CD4-positive, alpha-beta T cell treated with Interleukin-21 for 1 hour (primary cell): Measurements from ENCODE around the gene KPNA2.
"Not testable (repeated sequence)": the region's sequence is repeated elsewhere in the genome, so short reads cannot be mapped to it uniquely, and the experiment has no call there.

Experiments
- DNase-seq: peaks from one replicate; pipeline ENCODE4 v3.0.0-alpha.2; 2020

Gene KPNA2

DNA sequence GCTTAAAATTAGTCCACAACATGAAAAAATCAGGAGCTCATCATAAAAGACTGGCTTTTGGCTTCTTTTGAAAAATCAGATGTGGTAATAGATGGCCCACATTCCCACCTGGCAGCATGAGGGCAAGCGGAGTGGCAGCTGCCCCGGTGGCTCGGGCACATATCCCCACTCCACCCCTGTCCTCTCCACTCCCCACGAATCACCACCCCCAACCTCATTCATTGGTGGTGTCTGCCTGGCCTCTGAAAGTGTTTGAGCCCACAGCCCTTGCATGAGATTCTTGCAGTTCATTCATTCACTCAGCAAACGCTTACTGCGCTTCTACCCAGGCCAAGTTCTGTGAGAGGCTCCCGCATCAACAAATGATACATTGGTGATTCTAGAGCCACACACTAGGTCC, 29.8 kb downstream of the KPNA2 start:
- not testable (repeated sequence) for DNase-seq

DNA sequence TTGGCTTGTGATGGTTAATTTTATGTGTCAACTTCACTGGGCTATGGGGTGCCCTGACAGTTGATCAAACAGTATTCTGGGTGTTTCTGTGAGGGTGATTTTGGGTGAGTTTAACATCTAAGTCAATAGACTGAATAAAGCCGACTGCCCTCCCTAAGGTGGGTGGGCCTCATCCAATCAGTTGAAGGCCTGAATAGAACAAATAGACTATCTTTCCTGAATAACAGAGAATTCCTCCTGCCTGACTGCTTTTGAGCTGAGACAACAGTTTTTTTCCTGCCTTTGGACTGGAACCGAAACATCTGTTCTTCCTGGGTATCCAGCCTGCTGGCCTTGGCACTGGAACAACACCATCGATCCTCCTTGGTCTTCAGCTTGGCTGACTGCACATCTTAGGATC, 33.0 kb downstream of the KPNA2 start:
- not testable (repeated sequence) for DNase-seq

DNA sequence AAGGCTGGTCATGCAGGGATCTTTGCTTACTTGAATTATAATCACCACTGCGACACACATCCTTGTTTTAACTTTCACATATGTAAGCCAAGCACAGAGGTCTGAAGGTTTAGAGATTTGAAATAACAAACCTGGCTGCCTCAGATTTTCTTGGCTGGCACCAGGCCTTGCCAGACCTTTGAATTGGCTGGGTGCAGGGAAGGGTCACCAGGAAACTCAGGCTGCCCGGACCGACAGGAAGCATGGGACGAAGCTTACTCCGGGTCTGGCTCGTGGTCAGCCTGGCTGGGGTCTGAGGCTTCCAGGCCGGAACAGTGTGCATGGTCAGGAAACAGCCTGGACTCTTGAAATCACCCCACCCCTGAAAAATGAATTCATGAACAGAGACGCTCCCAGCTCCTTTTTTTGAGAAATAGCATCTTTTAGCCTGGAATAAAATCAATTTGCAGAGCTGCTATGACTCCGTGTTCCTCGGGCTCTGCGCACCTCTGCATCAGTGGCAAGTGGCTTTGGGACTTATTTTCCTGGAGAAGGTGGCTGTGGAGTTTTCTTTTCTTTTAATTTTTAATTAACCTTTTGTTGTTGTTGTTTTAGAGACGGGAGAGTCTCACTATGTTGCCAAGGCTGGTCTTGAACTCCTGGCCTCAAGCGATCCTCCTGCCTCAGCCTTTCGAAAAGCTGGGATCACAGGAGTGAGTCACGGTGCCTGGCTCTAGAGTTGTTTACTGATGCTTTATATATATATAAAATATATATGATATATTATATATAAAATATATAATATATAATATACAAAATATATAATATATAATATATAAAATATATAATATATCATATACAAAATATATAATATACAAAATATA, 35.3 kb downstream of the KPNA2 start:
- not testable (repeated sequence) for DNase-seq

DNA sequence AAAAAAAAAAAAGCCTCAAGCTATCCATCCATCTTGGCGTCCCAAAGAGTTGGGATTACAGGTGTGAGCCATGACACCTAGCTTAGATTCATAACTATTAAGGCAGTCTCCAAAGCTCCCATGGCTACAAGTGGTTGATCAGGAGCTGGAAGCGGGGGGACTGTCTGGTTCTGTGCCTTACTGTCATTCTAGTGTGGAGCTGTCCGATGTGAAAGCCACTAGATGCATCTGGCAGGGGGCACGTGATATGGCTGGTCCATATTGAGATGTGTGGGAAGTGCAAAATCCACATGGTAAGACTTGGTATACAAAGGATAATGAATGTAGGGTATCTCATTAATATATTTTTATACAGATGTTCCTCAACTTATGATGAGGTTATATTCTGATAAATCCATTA, 38.7 kb downstream of the KPNA2 start:
- no peak for DNase-seq

- DNase-seq: not testable (repeated sequence)
Observed at GRCh38 chr17:68075953-68076607, 40.5 kb downstream of the KPNA2 start.

- DNase-seq: not testable (repeated sequence)
Observed at GRCh38 chr17:68077498-68077897, 42.0 kb downstream of the KPNA2 start.

DNA sequence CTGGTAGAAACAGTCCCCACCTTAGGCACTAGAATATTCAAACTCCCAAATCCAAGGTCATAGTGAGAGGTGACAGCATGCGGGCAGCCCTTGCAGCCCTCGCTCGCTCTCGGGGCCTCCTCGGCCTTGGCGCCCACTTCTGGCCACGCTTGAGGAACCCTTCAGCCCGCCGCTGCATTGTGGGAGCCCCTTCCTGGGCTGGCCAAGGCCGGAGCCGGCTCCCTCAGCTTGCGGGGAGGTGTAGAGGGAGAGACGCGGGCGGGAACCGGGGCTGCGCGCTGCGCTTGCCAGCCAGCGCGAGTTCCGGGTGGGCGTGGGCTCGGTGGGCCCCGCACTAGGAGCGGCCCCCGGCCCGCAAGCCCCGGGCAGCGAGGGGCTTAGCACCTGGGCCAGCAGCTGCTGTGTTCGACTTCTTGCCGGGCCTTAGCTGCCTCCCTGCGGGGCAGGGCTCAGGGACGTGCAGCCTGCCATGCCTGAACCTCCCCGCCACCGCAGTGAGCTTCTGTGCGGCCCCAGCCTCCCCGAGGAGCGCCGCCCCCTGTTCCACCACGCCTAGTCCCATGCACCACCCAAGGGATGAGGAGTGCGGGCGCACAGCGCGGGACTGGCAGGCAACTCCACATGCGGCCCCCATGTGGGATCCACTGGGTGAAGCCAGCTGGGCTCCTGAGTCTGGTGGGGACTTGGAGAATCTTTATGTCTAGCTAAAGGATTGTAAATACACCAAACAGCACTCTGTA, 45.0 kb downstream of the KPNA2 start:
- no peak for DNase-seq

DNA sequence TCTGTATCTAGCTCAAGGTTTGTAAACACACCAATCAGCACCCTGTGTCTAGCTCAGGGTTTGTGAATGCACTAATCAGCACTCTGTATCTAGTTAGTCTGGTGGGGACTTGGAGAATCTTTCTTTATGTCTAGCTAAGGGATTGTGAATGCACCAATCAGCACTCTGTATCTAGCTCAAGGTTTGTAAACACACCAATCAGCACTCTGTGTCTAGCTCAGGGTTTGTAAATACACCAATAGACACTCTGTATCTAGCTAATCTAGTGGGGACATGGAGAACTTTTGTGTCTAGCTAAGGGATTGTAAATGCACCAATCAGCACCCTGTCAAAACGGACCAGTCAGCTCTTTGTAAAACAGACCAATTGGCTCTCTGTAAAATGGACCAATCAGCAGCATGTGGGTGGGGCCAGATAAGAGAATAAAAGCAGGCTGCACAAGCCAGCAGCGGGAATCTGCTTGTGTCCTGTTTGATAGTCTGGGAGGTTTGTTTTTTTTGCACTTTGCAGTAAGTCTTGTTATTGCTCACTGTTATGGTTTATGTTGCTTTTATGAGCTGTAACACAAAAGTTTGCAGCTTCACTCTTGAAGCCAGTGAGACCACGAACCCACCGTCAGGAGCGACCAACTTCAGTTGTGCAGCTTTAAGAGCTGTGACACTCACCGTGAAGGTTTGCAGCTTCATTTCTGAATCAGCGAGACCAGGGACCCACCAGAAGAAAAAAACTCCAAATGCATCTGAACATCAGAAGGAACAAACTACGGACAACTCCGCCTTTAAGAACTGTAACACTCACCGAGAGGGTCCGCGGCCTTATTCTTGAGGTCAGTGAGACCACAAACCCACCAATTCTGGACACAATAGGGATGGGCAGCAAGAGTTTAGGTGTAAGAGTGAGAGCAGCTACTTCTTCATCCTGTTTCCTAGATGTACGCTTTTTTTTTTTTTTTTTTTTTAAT, 46.0 kb downstream of the KPNA2 start:
- DNase-seq: not testable (repeated sequence)

DNA sequence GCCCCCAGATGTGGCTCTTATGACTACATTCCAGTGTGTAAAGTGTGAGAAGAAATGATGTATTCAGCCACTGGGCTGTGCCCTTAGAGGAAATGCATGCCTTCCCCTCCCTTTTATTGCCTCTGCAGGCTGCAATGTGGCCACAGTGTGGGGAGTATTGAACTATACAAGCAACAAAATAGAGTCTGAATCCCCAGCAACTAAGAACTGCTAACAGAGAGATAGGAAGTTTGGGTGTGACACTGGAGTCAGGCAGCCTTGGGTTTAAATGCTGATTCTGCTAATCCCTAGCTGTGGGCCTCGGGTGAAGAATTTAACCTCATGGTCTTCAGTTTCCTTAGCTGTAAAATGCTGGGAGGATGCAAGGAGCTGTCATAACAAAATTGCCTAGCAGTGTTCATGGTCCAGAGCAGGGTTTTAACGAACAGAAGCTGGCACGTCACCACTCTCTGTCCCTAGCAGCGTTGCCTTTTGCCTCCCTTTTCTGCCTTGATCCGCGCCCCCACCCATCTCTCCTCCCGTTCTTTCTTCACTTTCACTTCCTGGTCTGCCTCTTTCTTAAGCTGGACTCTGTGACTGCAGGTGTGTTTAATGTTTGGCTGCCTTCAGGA, 50.3 kb downstream of the KPNA2 start:
- peak; percentile 17 for DNase-seq

GRCh38 chr17:68086666-68087065, 51.1 kb downstream of the KPNA2 start:
- peak; percentile 5 for DNase-seq

DNA sequence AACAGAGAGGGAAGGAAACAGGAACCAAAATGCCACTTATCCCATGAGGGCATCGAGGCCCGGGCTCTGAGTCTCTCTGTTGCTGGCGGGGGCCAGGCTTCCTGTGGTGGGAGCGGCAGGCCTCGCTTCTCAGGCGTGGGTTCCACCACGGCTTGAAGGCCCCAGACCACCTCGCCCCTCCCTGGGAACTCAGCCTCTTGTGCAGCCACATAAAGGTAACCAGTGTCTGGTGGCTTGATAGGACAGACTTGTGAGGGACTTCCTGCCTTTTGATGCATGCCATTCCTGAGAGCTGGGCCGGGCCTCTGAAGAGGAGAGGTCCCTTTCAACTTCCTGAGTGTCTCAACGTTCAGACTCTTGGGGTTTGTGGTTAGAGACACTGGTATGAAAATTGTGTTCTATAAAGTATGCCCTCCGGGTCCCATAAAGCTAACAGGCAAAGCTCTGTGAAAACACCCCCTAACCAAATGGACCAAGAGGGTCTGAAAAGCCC, 51.6 kb downstream of the KPNA2 start:
- DNase-seq: peak; percentile 40

DNA sequence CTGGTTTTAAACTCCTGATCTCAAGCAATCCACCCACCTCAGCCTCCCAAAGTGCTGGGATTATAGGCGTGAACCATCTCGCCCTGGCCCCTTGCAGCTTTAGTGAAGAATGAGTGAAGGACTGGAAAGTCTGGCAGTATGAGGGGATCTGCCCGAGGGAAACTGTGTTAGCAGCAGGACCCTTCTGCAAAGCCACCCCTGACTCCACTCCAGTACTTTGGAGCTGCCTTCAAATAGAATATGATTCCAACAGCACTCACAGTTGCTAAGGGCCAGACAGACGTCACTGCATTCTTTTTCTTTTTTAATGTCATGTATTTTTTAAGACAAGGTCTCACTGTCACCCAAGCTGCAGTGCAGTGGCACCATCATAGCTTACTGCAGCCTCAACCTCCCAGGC, 52.3 kb downstream of the KPNA2 start:
- no peak for DNase-seq

- DNase-seq: no peak
Observed at GRCh38 chr17:68089881-68090280, 54.3 kb downstream of the KPNA2 start.

DNA sequence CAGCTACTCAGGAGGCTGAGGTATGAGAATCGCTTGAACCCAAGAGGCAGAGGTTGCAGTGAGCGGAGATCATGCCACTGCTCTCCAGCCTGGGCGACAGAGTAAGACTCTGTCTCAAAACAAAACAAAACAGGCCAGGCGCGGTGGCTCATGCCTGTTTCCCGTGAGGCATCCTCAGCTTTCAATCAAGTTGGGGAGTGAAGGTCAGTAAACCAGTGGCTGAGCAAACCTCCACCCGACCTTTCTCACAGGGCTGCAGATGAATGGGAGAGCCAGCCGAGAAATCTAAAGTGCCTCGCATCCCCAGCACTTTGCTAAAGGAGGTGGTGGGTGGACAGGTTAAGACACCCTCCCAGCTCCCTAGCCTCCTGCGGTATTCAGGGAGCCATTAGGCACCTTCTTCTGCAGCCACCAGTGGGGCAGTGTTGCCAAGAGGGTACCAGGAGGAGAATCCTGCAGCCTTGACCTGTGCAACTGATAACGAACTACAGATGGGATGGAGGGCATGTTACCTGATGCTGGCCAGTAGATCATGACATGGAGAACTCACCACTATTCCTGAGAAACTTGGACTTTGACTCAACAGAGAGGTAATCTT, 59.0 kb downstream of the KPNA2 start:
- DNase-seq: no peak

GRCh38 chr17:68095205-68095811, 59.8 kb downstream of the KPNA2 start:
- DNase-seq: no peak

DNA sequence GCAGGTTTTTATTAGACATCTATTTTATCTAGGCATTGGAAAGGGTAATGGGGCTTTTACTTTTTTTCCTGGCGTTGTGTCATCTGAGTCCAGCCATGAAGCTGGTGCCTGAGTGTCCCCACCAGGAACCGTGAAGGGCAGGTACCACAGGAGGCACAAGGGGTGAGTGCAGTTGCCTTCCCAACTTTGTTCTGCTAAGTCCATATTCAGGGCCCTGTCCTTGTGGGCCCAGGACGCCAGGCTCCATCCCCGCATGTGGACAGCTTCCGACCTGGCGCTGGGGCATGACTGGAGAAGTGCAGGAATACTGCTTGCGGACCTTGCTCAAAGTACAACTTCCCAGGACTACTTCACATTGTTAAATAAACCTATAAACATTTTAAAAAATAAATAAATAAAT, 60.6 kb downstream of the KPNA2 start:
- DNase-seq: no peak
